Measurements from ENCODE around the gene CPNE1.

The CPNE1 gene

GRCh38 chr20:35618263-35619131 lies 46.2 kb downstream of the CPNE1 start:
- no peak for TF ChIP-seq CTCF (IDR thresholded peaks at IDR 0.05)

GRCh38 chr20:35617397-35618262 lies 47.1 kb downstream of the CPNE1 start:
- no peak for TF ChIP-seq CTCF (IDR thresholded peaks at IDR 0.05)

- no peak for TF ChIP-seq CTCF (IDR thresholded peaks at IDR 0.05)
Observed at GRCh38 chr20:35616465-35617396, 48.0 kb downstream of the CPNE1 start.

GRCh38 chr20:35615667-35616464 lies 48.8 kb downstream of the CPNE1 start, which contains the start of gene SPAG4:
Gene SPAG4, plus strand, starts transcription at chr20:35615829. Its CDS starts 175 bp downstream, at chr20:35616004.
- no peak for TF ChIP-seq CTCF (IDR thresholded peaks at IDR 0.05)

GRCh38 chr20:35611482-35611881 lies 53.2 kb downstream of the CPNE1 start:
- TF ChIP-seq CTCF (IDR thresholded peaks at IDR 0.05), result no peak

GRCh38 chr20:35610833-35611427 lies 53.8 kb downstream of the CPNE1 start:
- TF ChIP-seq CTCF (IDR thresholded peaks at IDR 0.05), result no peak

All from LNCAP (cell line).